Osteocyte (in vitro differentiated cells): ENCODE measurements around the gene MXI1. TPM values are rescaled to one million over a fixed set of nuclear protein-coding genes. Genes with fewer than 3 reads are reported as not detected.
A peak's percentile ranks its signal among the peaks of the same experiment; 100 is the strongest.
"Not testable (repeated sequence)": the region's sequence is repeated elsewhere in the genome, so short reads cannot be mapped to it uniquely, and the experiment has no call there.

ENCODE experiments used
- DNase-seq: peaks from one replicate; pipeline ENCODE4 v3.0.0; 2021; ENCODE audit warnings: mixed read lengths; ENCODE audit not compliant: unreplicated experiment; ENCODE audit errors: extremely low spot score
- H3K27ac Mint-ChIP-seq: one replicate; pipeline ENCODE4 v1.8.0; 2021; ENCODE audit warnings: mild to moderate bottlenecking, mixed read lengths; ENCODE audit not compliant: unreplicated experiment
- H3K27me3 Mint-ChIP-seq: one replicate; pipeline ENCODE4 v1.8.0; 2021; ENCODE audit warnings: mixed read lengths; ENCODE audit not compliant: unreplicated experiment
- H3K36me3 Mint-ChIP-seq: one replicate; pipeline ENCODE4 v1.8.0; 2021; ENCODE audit warnings: mixed read lengths; ENCODE audit not compliant: unreplicated experiment
- H3K4me1 Mint-ChIP-seq: one replicate; pipeline ENCODE4 v1.8.0; 2021; ENCODE audit warnings: mixed read lengths; ENCODE audit not compliant: unreplicated experiment
- H3K4me3 Mint-ChIP-seq: one replicate; pipeline ENCODE4 v1.8.0; 2021; ENCODE audit warnings: mild to moderate bottlenecking, moderate library complexity, mixed read lengths; ENCODE audit not compliant: unreplicated experiment
- H3K9me3 Mint-ChIP-seq: one replicate; pipeline ENCODE4 v1.8.0; 2021; ENCODE audit warnings: mixed read lengths; ENCODE audit not compliant: unreplicated experiment
- total RNA-seq: library from RNA; stranded (reverse); gene quantifications from 2 replicates; pipeline ENCODE4 v1.2.1, GENCODE V29; 2021
- TF ChIP-seq, protein P1 (sequence below): fragments of 200-600 bp; sonication (generic); IDR thresholded peaks from 2 replicates; pipeline ENCODE4 v1.5.0; 2021; ENCODE audit warnings: antibody characterized with exemption, mild to moderate bottlenecking, moderate library complexity

Gene MXI1
- total RNA-seq, 1 donor from 2014 or later, result 32.2 TPM

DNA sequence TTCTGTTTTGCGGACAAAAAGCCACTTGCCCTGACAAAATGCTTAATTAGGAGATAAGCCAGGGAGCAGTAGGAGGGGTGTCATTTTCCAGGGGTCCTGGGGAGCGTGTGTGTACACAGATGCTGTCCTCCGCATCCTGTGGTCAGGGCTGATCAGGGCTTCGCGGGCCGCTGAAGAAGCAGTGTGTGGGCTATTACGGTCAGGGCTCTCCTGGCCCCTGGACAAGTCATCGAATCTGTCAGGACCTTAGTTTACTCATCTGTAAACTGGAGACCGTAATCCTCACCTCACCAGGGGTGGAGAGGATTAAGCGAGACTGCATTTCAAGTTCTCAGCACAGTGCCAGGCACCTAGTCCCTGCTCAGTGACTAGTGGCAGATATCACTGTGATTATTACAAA is 26.0 kb upstream of the MXI1 start:
- Mint-ChIP-seq H3K36me3 (no peaks in the 10 kb centered on the region), H3K4me3 (no peak overlapping the region), H3K9me3 (no peaks in the 10 kb centered on the region), H3K27ac (no peak overlapping the region), H3K4me1 (no peaks in the 10 kb centered on the region), H3K27me3 (peaks cover 19% of the 10 kb centered on the region)
- DNase-seq, result peak; percentile 51
- TF ChIP-seq, protein P1, sequence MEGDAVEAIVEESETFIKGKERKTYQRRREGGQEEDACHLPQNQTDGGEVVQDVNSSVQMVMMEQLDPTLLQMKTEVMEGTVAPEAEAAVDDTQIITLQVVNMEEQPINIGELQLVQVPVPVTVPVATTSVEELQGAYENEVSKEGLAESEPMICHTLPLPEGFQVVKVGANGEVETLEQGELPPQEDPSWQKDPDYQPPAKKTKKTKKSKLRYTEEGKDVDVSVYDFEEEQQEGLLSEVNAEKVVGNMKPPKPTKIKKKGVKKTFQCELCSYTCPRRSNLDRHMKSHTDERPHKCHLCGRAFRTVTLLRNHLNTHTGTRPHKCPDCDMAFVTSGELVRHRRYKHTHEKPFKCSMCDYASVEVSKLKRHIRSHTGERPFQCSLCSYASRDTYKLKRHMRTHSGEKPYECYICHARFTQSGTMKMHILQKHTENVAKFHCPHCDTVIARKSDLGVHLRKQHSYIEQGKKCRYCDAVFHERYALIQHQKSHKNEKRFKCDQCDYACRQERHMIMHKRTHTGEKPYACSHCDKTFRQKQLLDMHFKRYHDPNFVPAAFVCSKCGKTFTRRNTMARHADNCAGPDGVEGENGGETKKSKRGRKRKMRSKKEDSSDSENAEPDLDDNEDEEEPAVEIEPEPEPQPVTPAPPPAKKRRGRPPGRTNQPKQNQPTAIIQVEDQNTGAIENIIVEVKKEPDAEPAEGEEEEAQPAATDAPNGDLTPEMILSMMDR, result no peak

DNA sequence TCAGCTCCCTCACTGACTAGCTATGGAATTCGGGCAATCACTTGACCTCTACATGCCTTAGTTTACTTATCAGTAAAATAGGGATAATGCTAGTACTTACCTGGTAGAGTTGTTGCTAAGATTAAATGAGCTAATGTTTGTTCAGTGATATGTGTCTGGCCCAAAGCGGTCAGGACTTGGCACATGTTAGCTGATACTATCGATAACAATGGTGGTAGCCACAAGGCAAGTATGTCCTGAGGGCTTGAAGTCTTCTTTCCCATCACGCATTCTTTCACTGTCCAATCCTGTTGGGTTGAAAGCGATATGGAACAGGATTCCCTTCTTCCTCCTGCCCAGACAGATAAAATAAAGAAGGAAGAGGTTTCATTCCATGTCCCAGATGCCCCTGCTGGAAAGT is 25.5 kb upstream of the MXI1 start:
- Mint-ChIP-seq H3K27ac (no peak overlapping the region), H3K36me3 (no peaks in the 10 kb centered on the region), H3K4me1 (no peaks in the 10 kb centered on the region), H3K27me3 (peaks cover 23% of the 10 kb centered on the region), H3K4me3 (no peak overlapping the region), H3K9me3 (no peaks in the 10 kb centered on the region)
- TF ChIP-seq, protein P1, result no peak
- DNase-seq, result no peak

DNA sequence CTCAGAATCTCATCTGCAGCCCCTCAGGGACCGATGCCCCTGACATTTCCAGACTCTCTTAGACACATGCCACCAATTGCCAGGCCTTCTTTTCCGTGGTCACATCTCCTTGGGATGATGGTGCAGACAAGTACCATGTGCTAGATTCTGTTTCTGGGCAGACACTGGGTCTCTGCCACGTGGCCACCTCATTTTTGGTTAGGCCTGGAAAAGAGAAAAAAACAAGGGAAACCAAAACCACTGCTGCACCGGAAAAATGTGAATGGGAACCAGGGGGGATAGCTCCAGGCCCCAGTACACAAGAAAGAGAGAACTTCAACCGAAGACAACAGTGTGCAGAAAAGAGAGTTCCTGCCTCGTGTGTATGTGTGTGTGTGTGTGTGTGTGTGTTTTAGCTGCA is 23.0 kb upstream of the MXI1 start:
- H3K36me3 Mint-ChIP-seq, result no peaks in the 10 kb centered on the region
- TF ChIP-seq, protein P1, result no peak
- peak; percentile 25 for DNase-seq
- no peaks in the 10 kb centered on the region for H3K4me1 Mint-ChIP-seq
- H3K4me3 Mint-ChIP-seq, result no peak overlapping the region
- H3K9me3 Mint-ChIP-seq, result no peaks in the 10 kb centered on the region
- H3K27me3 Mint-ChIP-seq, result peaks cover 24% of the 10 kb centered on the region
- H3K27ac Mint-ChIP-seq, result no peak overlapping the region

DNA sequence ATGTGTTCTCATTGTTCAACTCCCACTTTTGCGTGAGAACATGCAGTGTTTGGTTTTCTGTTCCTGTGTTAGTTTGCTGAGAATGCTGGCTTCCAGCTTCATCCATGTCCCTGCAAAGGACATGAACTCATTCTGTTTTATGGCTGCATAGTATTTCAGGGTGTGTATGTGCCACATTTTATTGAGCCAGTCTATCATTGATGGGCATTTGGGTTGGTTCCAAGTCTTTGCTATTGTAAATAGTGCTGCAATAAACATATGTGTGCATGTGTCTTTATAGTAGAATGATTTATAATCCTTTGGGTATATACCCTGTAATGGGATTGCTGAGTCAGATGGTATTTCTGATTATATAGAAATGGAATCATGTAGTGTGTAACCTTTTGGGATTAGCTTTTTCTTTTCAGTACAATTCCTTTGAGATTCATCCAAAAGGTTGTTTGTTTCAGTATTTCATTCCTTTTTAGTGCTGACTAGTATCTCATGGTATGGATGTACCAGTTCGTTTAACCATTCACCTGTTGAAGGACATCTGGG is 21.7 kb upstream of the MXI1 start:
- H3K27me3 Mint-ChIP-seq, result peaks cover 24% of the 10 kb centered on the region
- not testable (repeated sequence) for H3K4me3 Mint-ChIP-seq, H3K36me3 Mint-ChIP-seq, H3K27ac Mint-ChIP-seq, H3K9me3 Mint-ChIP-seq, H3K4me1 Mint-ChIP-seq, DNase-seq

DNA sequence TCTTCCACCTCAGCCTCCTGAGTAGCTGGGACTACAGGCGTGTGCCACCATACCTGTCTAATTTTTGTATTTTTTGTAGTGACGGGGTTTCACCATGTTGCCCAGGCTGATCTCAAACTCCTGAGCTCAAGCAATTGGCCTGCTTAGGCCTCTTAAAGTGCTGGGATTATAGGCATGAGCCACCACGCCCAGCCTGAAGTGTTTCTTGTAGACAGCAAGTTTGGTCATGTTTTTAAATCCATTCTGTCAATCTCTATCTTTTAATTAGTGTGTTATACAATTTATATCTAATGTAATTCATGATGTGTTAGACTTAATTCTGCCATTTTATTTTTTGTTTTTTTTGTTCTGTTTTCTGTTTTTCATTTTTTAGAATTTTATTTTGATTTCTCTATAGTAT is 17.2 kb upstream of the MXI1 start:
- Mint-ChIP-seq H3K9me3 (peaks cover 7% of the 10 kb centered on the region), H3K27ac (no peak overlapping the region), H3K27me3 (peaks cover 55% of the 10 kb centered on the region), H3K4me3 (no peak overlapping the region), H3K4me1 (no peaks in the 10 kb centered on the region), H3K36me3 (no peaks in the 10 kb centered on the region)
- peak; percentile 15 for DNase-seq
- TF ChIP-seq, protein P1, result no peak

DNA sequence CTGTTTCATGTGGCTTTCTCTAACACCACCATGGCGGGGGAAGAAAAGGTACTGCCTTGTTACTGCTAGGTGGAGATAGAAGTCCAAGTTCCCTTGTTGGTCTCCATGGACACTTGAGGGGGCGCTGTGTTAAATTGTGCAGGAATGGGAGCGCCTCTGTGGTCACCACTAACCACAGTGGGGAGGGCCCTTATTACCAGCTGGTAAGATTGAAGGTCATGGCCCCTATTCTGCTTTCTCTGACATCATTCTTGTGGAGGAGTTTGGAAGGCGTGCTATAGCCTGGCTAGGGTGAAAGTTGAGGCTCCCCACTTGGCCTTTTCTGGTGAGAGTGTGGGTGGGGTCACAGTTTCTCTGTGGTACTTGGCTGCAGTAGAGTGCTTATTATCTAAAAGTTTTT is 14.9 kb upstream of the MXI1 start:
- DNase-seq, result peak; percentile 49
- Mint-ChIP-seq H3K4me1 (no peaks in the 10 kb centered on the region), H3K9me3 (peaks cover 7% of the 10 kb centered on the region), H3K36me3 (no peaks in the 10 kb centered on the region), H3K27ac (no peak overlapping the region), H3K4me3 (no peak overlapping the region), H3K27me3 (peaks cover 62% of the 10 kb centered on the region)
- TF ChIP-seq, protein P1, result no peak
